K562 (cell line): ENCODE measurements around the gene BRAP. TPM values are rescaled to one million over a fixed set of nuclear protein-coding genes. Genes with fewer than 3 reads are reported as not detected.
"Not testable (repeated sequence)": the region's sequence is repeated elsewhere in the genome, so short reads cannot be mapped to it uniquely, and the experiment has no call there.

ENCODE experiments used
- ATAC-seq: fragments of 200-7000 bp; cut with Tn5 transposase; 3 replicates; pipeline ENCODE4 v1.9.1; 2020; ENCODE audit warnings: moderate library complexity
- BruUV-seq: library from RNA; stranded (reverse); fragments of 400-500 nt; replicated peaks from 2 replicates; lab custom pipeline; 2021; lab: Mats Ljungman, UMichigan
- CTCF ChIA-PET: fragments of 300-600 bp; formaldehyde crosslinking; extraction: SDS; loops from one replicate; lab custom pipeline; 2021; ENCODE audit warnings: low intra/inter-chr PET ratio; lab: Yijun Ruan, JAX
- POLR2A ChIA-PET: fragments of 300-600, 350-650 bp; sonication (Branson Sonifier 250); formaldehyde crosslinking; extraction: SDS; loops from one replicate; lab custom pipeline; 2021; ENCODE audit warnings: antibody characterized with exemption, inconsistent platforms; lab: Yijun Ruan, JAX
- DNase-seq, 4 experiments: peaks; one replicate each; pipeline versions ENCODE4 v3.0.0 to v3.0.0-alpha.2; 2011 to 2018; ENCODE audit warnings: low spot score in 3 of 4, mixed read lengths in 3 of 4; ENCODE audit errors: extremely low read depth in 1 of 4
- FAIRE-seq: peaks from 2 replicates; lab custom pipeline; 2011; peaks lifted over from hg19 to GRCh38; lab: Jason Lieb, UNC
- H2AFZ ChIP-seq: 2 replicates; pipeline ENCODE4 v1.6.0; 2011; ENCODE audit warnings: low read depth, low read length, control low read depth, inconsistent platforms
- H3K27ac ChIP-seq: fragments of 200-600 bp; 3 replicates; pipeline ENCODE4 v1.8.0; 2011; ENCODE audit warnings: low read depth, mild to moderate bottlenecking, control low read depth, inconsistent platforms, low read length, moderate library complexity, mixed read lengths; ENCODE audit errors: extremely low read depth
- H3K27me3 ChIP-seq, 2 experiments: fragments of 300-600 bp in 1 of 2; 2 replicates in 1 of 2; 3 replicates in 1 of 2; pipeline versions ENCODE4 v1.6.0 to v1.8.0; 2011; ENCODE audit warnings: inconsistent platforms in 2 of 2, low read length in 2 of 2, mild to moderate bottlenecking in 1 of 2, mixed read lengths in 1 of 2, moderate library complexity in 1 of 2; ENCODE audit not compliant: control insufficient read depth in 2 of 2, insufficient read depth in 2 of 2
- H3K36me3 ChIP-seq: fragments of 300-600 bp; 3 replicates; pipeline ENCODE4 v1.8.0; 2011; ENCODE audit warnings: mild to moderate bottlenecking, low read length, inconsistent platforms; ENCODE audit not compliant: control insufficient read depth, insufficient read depth
- H3K4me1 ChIP-seq, 2 experiments: fragments of 200-600 bp in 1 of 2; replicated peaks in 1 of 2; 2 replicates in 1 of 2; 3 replicates in 1 of 2; pipeline versions ENCODE4 v1.5.1 to v1.8.0; 2011; ENCODE audit warnings: inconsistent platforms in 2 of 2, low read length in 2 of 2, mild to moderate bottlenecking in 1 of 2, mixed read lengths in 1 of 2, moderate library complexity in 1 of 2; ENCODE audit not compliant: control insufficient read depth in 2 of 2, insufficient read depth in 2 of 2
- H3K4me2 ChIP-seq: 2 replicates; pipeline ENCODE4 v1.6.1; 2011; ENCODE audit warnings: low read length, control low read depth, inconsistent platforms, mixed read lengths; ENCODE audit not compliant: insufficient read depth
- H3K4me3 ChIP-seq: fragments of 200-600 bp; sonication (generic), shearing (Covaris generic); 2 replicates; pipeline ENCODE4 v1.5.1; 2016; ENCODE audit warnings: control low read depth, inconsistent platforms
- H3K79me2 ChIP-seq: fragments of 200-600 bp; 3 replicates; pipeline ENCODE4 v1.8.0; 2011; ENCODE audit warnings: low read length, inconsistent platforms; ENCODE audit not compliant: control insufficient read depth, insufficient read depth
- H3K9ac ChIP-seq, 2 experiments: 2 replicates each; pipeline versions ENCODE4 v1.6.0 to v1.6.1; 2011; ENCODE audit warnings: low read depth in 2 of 2, low read length in 2 of 2, control low read depth in 1 of 2, inconsistent platforms in 1 of 2, mild to moderate bottlenecking in 1 of 2, mixed read lengths in 1 of 2; ENCODE audit not compliant: insufficient read depth in 1 of 2
- H3K9me1 ChIP-seq: one replicate; pipeline ENCODE4 v1.6.0; 2011; ENCODE audit warnings: inconsistent platforms, mild to moderate bottlenecking, low read length, moderate library complexity; ENCODE audit not compliant: control insufficient read depth, insufficient read depth
- H3K9me3 ChIP-seq: replicated peaks from 2 replicates; pipeline ENCODE4 v1.5.1; 2011; ENCODE audit warnings: low read depth, low read length, inconsistent platforms; ENCODE audit not compliant: control insufficient read depth, insufficient read depth
- H4K20me1 ChIP-seq: replicated peaks from 2 replicates; pipeline ENCODE4 v1.6.1; 2011; ENCODE audit warnings: low read length, inconsistent platforms, mixed read lengths; ENCODE audit not compliant: control insufficient read depth, insufficient read depth
- CEBPG ChIP-seq, 3 experiments: fragments of 200-800 bp in 1 of 3; sonication (Bioruptor generic) in 1 of 3; sonication (generic) in 1 of 3; formaldehyde crosslinking in 1 of 3; IDR thresholded peaks in 2 of 3; conservative IDR thresholded peaks in 1 of 3; 2 replicates each; pipeline versions ENCODE4 v1.6.1 to v1.8.0; 2016 to 2022; ENCODE audit warnings: missing compliant biosample characterization in 2 of 3, missing genetic modification characterization in 2 of 3, mild to moderate bottlenecking in 1 of 3, missing genetic modification reagents in 1 of 3
- ZNF174 ChIP-seq: fragments of 250-450 bp; sonication (Bioruptor Pico); IDR thresholded peaks from 2 replicates; pipeline ENCODE4 v1.4.0; 2020; ENCODE audit warnings: mild to moderate bottlenecking
- WGBS: fragments of 100-300 bp; shearing (Covaris generic); methylation state at CpG from one replicate; pipeline ENCODE4 v1.1.6; 2016; ENCODE audit warnings: low coverage, mixed read lengths; ENCODE audit not compliant: insufficient coverage; ENCODE audit errors: missing lambda C conversion rate; 5-methylcytosine and 5-hydroxymethylcytosine counted together
- in situ Hi-C: fragments of 300-500 bp; cut with MboI; formaldehyde crosslinking; loops from 4 replicates; pipeline ENCODE4 v1.15.0; 2018; ENCODE audit warnings: inconsistent platforms, mixed read lengths
- intact Hi-C: fragments of 100-400 bp; cut with micrococcal nuclease; formaldehyde crosslinking; loops from 2 replicates; pipeline ENCODE4 v1.14.2; 2022
- polyA plus RNA-seq, 8 experiments: library from polyadenylated mRNA; depleted of rRNA in 4 of 8; stranded (reverse) in 5 of 8; unstranded in 3 of 8; fragments of >200 nt; fragmentation: Nextera tagmentation in 2 of 8; fragmentation: Illumina TruSeq in 1 of 8; extraction: Ambion mirVana in 2 of 8; extraction: Trizol in 1 of 8; gene quantifications; 2 replicates each; pipeline versions ENCODE4 v1.2.1 to v1.2.3, GENCODE V29; 2011 to 2014; ENCODE audit warnings: inconsistent platforms in 1 of 8, missing spikeins in 1 of 8
- total RNA-seq, 7 experiments: library from RNA; depleted of rRNA in 6 of 7; stranded (reverse); fragments of >200 nt in 6 of 7; fragmentation: Illumina TruSeq in 2 of 7; extraction: Trizol in 2 of 7; gene quantifications; 2 replicates each; pipeline versions ENCODE4 v1.2.1 to v1.2.3, GENCODE V29; 2011 to 2021; ENCODE audit warnings: low replicate concordance in 1 of 7

BRAP gene
- total and polyA plus RNA-seq, 9 of the 15 experiments (the other 6 are each of a cell fraction or from before 2014, with no cell fraction given), result 2.2 to 32.6 (median 27.5) TPM

DNA sequence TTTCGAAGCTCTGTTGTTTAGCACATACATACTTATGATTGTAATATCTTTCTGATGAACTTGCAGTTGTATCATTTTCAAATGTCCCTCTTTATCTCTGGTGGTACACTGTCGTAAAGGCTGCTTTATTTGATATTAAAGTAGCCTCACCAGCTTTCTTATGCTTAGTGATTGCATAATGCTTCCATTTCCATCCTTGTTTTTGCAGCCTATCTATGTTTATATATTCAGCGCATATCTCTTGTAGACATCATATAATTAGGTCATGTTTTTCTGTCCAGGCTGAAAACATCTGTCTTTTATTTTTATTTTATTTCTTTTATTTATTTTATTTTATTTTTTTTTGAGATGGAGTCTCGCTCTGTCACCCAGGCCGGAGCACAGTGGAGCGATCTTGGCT lies 34.7 kb upstream of the BRAP start:
- Histone ChIP-seq H3K4me2 (no peak overlapping the region), H3K9me1 (no peaks in the 10 kb centered on the region), H3K4me1 (no peaks in the 10 kb centered on the region; a peak in 1 of 5 replicates), H3K9ac (no peak overlapping the region), H3K27ac (no peak overlapping the region), H3K9me3 (no peaks in the 10 kb centered on the region), H3K79me2 (no peaks in the 10 kb centered on the region), H3K4me3 (no peak overlapping the region), H3K36me3 (peaks cover 18% of the 10 kb centered on the region; the same call in 2 of the 3 replicates), H2AFZ (no peak overlapping the region), H4K20me1 (no peaks in the 10 kb centered on the region), H3K27me3 (no peaks in the 10 kb centered on the region)
- DNase-seq (no peak), FAIRE-seq (no peak), ATAC-seq (no peak)
- in situ Hi-C loops, result no loop called here
- WGBS, result 79% methylated on average over 6 of the region's 6 CpGs
- intact Hi-C loops, result no loop called here
- POLR2A ChIA-PET, result interaction anchor here (0.7 kb wide), 1 partner anchor 39 kb away, joined by 4 read pairs; no protein-coding TSS in a partner anchor
- TF ChIP-seq CEBPG (CRISPR knock-in tag; IDR thresholded peaks at IDR 0.05) (no peak), CEBPG (tag; conservative IDR thresholded peaks at IDR 0.05 in 1 of 2, IDR thresholded peaks at IDR 0.05 in 1 of 2) (peak in 1 of 2 experiments; percentile 29; a peak in 1 of 4 replicates), ZNF174 (no peak)
- CTCF ChIA-PET, result no interaction called here
- no TSS peak for BruUV-seq

DNA sequence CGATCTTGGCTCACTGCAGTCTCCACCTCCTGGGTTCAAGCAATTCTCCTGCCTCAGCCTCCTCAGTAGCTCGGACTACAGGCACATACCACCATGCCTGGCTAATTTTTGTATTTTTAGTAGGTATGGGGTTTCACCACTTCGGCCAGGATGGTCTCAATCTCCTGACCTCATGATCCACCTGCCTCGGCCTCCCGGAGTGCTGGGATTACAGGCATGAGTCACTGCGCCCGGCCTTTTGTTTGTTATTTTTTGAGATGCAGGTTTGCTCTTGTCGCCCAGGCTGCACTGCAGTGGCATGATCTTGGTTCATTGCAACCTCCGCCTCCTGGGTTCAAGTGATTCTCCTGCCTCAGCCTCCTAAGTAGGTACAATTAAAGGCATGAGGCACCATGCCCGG lies 33.6 kb upstream of the BRAP start:
- POLR2A ChIA-PET, H4K20me1 ChIP-seq, in situ Hi-C loops, H3K9me3 ChIP-seq, H2AFZ ChIP-seq, H3K79me2 ChIP-seq, CTCF ChIA-PET, FAIRE-seq, DNase-seq, H3K4me2 ChIP-seq, H3K4me3 ChIP-seq, intact Hi-C loops, H3K4me1 ChIP-seq, H3K27me3 ChIP-seq, ATAC-seq, BruUV-seq, H3K27ac ChIP-seq, H3K9me1 ChIP-seq, H3K9ac ChIP-seq: not testable (repeated sequence)
- H3K36me3 ChIP-seq, result peaks cover 20% of the 10 kb centered on the region; the same call in 2 of the 3 replicates
- WGBS, result 87% methylated on average over 10 of the region's 10 CpGs
